ENCODE measurements around the gene CDIP1. TPM values are rescaled to one million over a fixed set of nuclear protein-coding genes. Genes with fewer than 3 reads are reported as not detected.

Gene CDIP1
- total RNA-seq, 1 donor from 2014 or later, result 61.6 TPM

- intact Hi-C loops (cut with micrococcal nuclease), result no loop called here
- Mint-ChIP-seq H3K4me1 (ENCODE audit: low read depth) (peaks cover 18% of the 10 kb centered on the region), H3K4me3 (no peak overlapping the region), H3K27ac (no peak overlapping the region), H3K9me3 (no peaks in the 10 kb centered on the region), H3K27me3 (ENCODE audit: insufficient read depth) (peaks cover 2% of the 10 kb centered on the region), H3K36me3 (ENCODE audit: low read depth) (peaks cover 8% of the 10 kb centered on the region)
- no peak for DNase-seq (ENCODE audit: low spot score)
Observed at GRCh38 chr16:4519274-4520058, 19.1 kb downstream of the CDIP1 start.

GRCh38 chr16:4517812-4518680 is 20.5 kb downstream of the CDIP1 start:
- intact Hi-C loops (cut with micrococcal nuclease), result no loop called here
- Mint-ChIP-seq H3K4me3 (no peak overlapping the region), H3K9me3 (no peaks in the 10 kb centered on the region), H3K27me3 (ENCODE audit: insufficient read depth) (no peaks in the 10 kb centered on the region), H3K36me3 (ENCODE audit: low read depth) (peaks cover 8% of the 10 kb centered on the region), H3K4me1 (ENCODE audit: low read depth) (peaks cover 22% of the 10 kb centered on the region), H3K27ac (peak overlapping the region; percentile 72)
- DNase-seq (ENCODE audit: low spot score), result no peak

- Mint-ChIP-seq H3K9me3 (no peaks in the 10 kb centered on the region), H3K36me3 (ENCODE audit: low read depth) (peaks cover 20% of the 10 kb centered on the region), H3K4me1 (ENCODE audit: low read depth) (peaks cover 22% of the 10 kb centered on the region), H3K27ac (peak overlapping the region; percentile 82), H3K4me3 (peak overlapping the region; percentile 69), H3K27me3 (ENCODE audit: insufficient read depth) (no peaks in the 10 kb centered on the region)
- no peak for DNase-seq (ENCODE audit: low spot score)
- intact Hi-C loops (cut with micrococcal nuclease), result loop anchor here (1.0 to 2.0 kb wide), 2 partner anchors 20 to 33 kb away; no protein-coding TSS in a partner anchor
Observed at GRCh38 chr16:4515611-4516233, 22.9 kb downstream of the CDIP1 start.

GRCh38 chr16:4514606-4515005 is 24.0 kb downstream of the CDIP1 start:
- Mint-ChIP-seq H3K4me3 (peak overlapping the region; percentile 69), H3K27ac (peak overlapping the region; percentile 82), H3K4me1 (ENCODE audit: low read depth) (peaks cover 22% of the 10 kb centered on the region), H3K27me3 (ENCODE audit: insufficient read depth) (no peaks in the 10 kb centered on the region), H3K9me3 (no peaks in the 10 kb centered on the region), H3K36me3 (ENCODE audit: low read depth) (peaks cover 26% of the 10 kb centered on the region)
- DNase-seq (ENCODE audit: low spot score), result no peak
- intact Hi-C loops (cut with micrococcal nuclease), result loop anchor here (1.0 to 2.0 kb wide), 2 partner anchors 21 to 34 kb away; no protein-coding TSS in a partner anchor

DNA sequence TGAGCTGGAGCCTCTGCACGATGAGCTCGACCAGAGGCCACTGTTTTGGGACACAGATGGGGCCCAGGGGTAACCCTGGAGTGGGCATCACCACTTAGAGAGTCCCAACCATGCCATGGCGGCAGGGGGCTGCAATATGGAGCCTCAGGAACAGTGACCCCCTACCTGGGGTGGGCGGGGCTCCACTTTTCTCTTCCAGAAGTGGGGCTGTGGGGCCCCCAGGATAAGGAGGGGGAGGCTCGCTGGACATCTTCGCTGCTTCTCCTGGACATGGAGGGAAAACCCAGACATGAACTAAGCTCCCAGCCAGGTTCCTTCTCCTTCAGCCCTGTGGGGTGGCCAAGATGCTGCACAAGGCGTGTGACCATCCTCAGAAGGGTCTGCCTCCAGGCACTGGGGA is 24.7 kb downstream of the CDIP1 start:
- H3K27ac Mint-ChIP-seq, result peak overlapping the region; percentile 34
- intact Hi-C loops (cut with micrococcal nuclease), result loop anchor here (2.0 kb wide), 1 partner anchor 35 kb away; no protein-coding TSS in a partner anchor
- peaks cover 28% of the 10 kb centered on the region for H3K36me3 Mint-ChIP-seq (ENCODE audit: low read depth)
- H3K27me3 Mint-ChIP-seq (ENCODE audit: insufficient read depth), result no peaks in the 10 kb centered on the region
- no peak overlapping the region for H3K4me3 Mint-ChIP-seq
- peaks cover 22% of the 10 kb centered on the region for H3K4me1 Mint-ChIP-seq (ENCODE audit: low read depth)
- no peak for DNase-seq (ENCODE audit: low spot score)
- H3K9me3 Mint-ChIP-seq, result no peaks in the 10 kb centered on the region

GRCh38 chr16:4513086-4513860 is 25.3 kb downstream of the CDIP1 start:
- Mint-ChIP-seq H3K4me3 (no peak overlapping the region), H3K9me3 (no peaks in the 10 kb centered on the region), H3K27me3 (ENCODE audit: insufficient read depth) (no peaks in the 10 kb centered on the region), H3K36me3 (ENCODE audit: low read depth) (peaks cover 27% of the 10 kb centered on the region), H3K4me1 (ENCODE audit: low read depth) (peaks cover 22% of the 10 kb centered on the region), H3K27ac (no peak overlapping the region)
- intact Hi-C loops (cut with micrococcal nuclease), result no loop called here
- no peak for DNase-seq (ENCODE audit: low spot score)

- DNase-seq (ENCODE audit: low spot score), result no peak
- peaks cover 27% of the 10 kb centered on the region for H3K4me1 Mint-ChIP-seq (ENCODE audit: low read depth)
- no peak overlapping the region for H3K27ac Mint-ChIP-seq
- H3K9me3 Mint-ChIP-seq, result no peaks in the 10 kb centered on the region
- H3K36me3 Mint-ChIP-seq (ENCODE audit: low read depth), result peaks cover 32% of the 10 kb centered on the region
- intact Hi-C loops (cut with micrococcal nuclease), result no loop called here
- no peak overlapping the region for H3K4me3 Mint-ChIP-seq
- no peaks in the 10 kb centered on the region for H3K27me3 Mint-ChIP-seq (ENCODE audit: insufficient read depth)
Observed at GRCh38 chr16:4512473-4512872, 26.1 kb downstream of the CDIP1 start.

DNA sequence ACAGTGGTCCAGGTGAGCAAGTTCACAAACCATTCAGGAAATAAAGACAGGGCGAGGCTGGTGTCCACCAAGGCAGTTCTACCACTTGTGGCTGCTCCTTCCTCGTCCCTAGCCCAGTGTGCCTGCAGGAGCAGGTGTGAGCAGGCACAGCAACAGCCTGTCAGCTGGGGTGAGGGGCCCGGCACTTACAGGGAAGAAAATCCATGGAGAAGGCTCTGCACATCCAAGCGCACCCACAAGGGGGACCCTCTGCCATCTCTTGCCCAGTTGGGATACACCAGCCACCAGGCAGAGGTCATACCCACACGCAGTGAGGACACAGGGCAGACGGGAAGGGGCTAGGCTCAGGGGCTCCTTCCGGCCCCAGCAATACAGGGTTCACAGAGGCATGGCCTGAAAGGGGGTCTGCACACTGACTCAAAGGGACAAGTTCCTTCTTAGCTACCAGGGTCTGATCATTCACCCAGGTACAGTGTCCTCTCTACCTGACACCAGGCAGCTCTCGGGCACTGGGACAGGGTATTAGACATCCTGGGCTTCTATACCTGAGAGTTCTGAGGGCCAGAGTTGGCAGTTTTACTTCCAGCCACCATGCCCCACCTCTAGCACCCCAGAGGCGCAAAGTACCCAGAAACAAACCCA is 27.0 kb downstream of the CDIP1 start:
- no peak overlapping the region for H3K4me3 Mint-ChIP-seq
- no peak for DNase-seq (ENCODE audit: low spot score)
- H3K27me3 Mint-ChIP-seq (ENCODE audit: insufficient read depth), result no peaks in the 10 kb centered on the region
- no peak overlapping the region for H3K27ac Mint-ChIP-seq
- intact Hi-C loops (cut with micrococcal nuclease), result no loop called here
- H3K9me3 Mint-ChIP-seq, result no peaks in the 10 kb centered on the region
- H3K4me1 Mint-ChIP-seq (ENCODE audit: low read depth), result peaks cover 31% of the 10 kb centered on the region
- H3K36me3 Mint-ChIP-seq (ENCODE audit: low read depth), result peaks cover 32% of the 10 kb centered on the region

- no peak overlapping the region for H3K4me3 Mint-ChIP-seq
- H3K9me3 Mint-ChIP-seq, result no peaks in the 10 kb centered on the region
- intact Hi-C loops (cut with micrococcal nuclease), result no loop called here
- peaks cover 36% of the 10 kb centered on the region for H3K36me3 Mint-ChIP-seq (ENCODE audit: low read depth)
- peaks cover 34% of the 10 kb centered on the region for H3K4me1 Mint-ChIP-seq (ENCODE audit: low read depth)
- no peak for DNase-seq (ENCODE audit: low spot score)
- H3K27ac Mint-ChIP-seq, result peak overlapping the region; percentile 27
- no peaks in the 10 kb centered on the region for H3K27me3 Mint-ChIP-seq (ENCODE audit: insufficient read depth)
Observed at GRCh38 chr16:4510747-4511426, 27.7 kb downstream of the CDIP1 start.

- intact Hi-C loops (cut with micrococcal nuclease), result no loop called here
Observed at GRCh38 chr16:4510131-4510530, 28.4 kb downstream of the CDIP1 start.

GRCh38 chr16:4509420-4509819 is 29.2 kb downstream of the CDIP1 start:
- Mint-ChIP-seq H3K36me3 (ENCODE audit: low read depth) (peaks cover 34% of the 10 kb centered on the region), H3K4me3 (no peak overlapping the region), H3K27ac (no peak overlapping the region), H3K27me3 (ENCODE audit: insufficient read depth) (no peaks in the 10 kb centered on the region), H3K4me1 (ENCODE audit: low read depth) (peaks cover 34% of the 10 kb centered on the region), H3K9me3 (no peaks in the 10 kb centered on the region)
- intact Hi-C loops (cut with micrococcal nuclease), result loop anchor here (10.0 kb wide), 1 partner anchor 445 kb away; the partner anchor contains the start of gene SEC14L5
- no peak for DNase-seq (ENCODE audit: low spot score)

More at GRCh38 chr16:4510131-4510530, 28.4 kb downstream of the CDIP1 start:
- Mint-ChIP-seq H3K4me3 (no peak overlapping the region), H3K27ac (no peak overlapping the region), H3K9me3 (no peaks in the 10 kb centered on the region), H3K4me1 (ENCODE audit: low read depth) (peaks cover 34% of the 10 kb centered on the region), H3K36me3 (ENCODE audit: low read depth) (peaks cover 34% of the 10 kb centered on the region), H3K27me3 (ENCODE audit: insufficient read depth) (no peaks in the 10 kb centered on the region)
- no peak for DNase-seq (ENCODE audit: low spot score)
